GM19324 (cell line): ENCODE measurements around the gene CLCC1.
"Not testable (repeated sequence)": the region's sequence is repeated elsewhere in the genome, so short reads cannot be mapped to it uniquely, and the experiment has no call there.

Source experiments
- ATAC-seq: cut with Tn5 transposase; IDR thresholded peaks from one replicate; pipeline ENCODE4 v1.9.1; 2021; ENCODE audit warnings: mild to moderate bottlenecking, moderate library complexity; ENCODE audit not compliant: unreplicated experiment, low FRiP score

The CLCC1 gene, protein sequence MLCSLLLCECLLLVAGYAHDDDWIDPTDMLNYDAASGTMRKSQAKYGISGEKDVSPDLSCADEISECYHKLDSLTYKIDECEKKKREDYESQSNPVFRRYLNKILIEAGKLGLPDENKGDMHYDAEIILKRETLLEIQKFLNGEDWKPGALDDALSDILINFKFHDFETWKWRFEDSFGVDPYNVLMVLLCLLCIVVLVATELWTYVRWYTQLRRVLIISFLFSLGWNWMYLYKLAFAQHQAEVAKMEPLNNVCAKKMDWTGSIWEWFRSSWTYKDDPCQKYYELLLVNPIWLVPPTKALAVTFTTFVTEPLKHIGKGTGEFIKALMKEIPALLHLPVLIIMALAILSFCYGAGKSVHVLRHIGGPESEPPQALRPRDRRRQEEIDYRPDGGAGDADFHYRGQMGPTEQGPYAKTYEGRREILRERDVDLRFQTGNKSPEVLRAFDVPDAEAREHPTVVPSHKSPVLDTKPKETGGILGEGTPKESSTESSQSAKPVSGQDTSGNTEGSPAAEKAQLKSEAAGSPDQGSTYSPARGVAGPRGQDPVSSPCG

DNA sequence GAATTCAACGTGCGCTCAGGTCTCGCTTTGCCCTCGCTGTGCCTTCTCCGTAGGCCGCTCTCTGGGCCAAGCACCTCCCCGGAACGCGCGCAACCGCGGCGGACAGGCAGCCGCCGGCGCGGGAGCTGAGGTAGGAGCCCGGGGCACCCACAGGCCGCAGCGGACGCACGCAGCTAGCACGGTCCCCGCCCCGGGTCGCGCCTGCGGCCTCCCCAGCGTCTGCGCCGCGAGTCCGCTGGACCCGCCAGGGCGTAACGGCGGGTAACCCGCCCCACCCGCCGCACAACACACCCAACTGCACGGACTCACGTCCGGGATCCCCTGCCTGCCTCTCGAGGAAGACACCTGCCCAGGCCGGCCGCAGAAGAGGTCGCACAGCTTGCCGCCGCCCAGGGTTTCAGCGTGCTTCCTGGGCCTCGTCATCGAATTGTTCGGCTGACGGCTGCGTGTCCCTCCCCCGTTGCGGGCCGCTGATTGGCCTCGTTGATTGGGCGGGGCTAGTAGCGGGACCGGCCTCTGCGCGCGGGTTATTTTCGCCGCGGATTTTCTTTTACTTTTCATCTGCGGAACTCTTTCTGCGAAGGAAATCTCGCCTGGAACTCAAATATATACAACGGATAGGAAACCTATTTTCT, at the start of gene CLCC1:
Gene CLCC1, minus strand, starts transcription at position 433 of the 635 bp plus-strand sequence. CDS start 13,047 bp downstream, outside the sequence.
- peak; percentile 93 for ATAC-seq

DNA sequence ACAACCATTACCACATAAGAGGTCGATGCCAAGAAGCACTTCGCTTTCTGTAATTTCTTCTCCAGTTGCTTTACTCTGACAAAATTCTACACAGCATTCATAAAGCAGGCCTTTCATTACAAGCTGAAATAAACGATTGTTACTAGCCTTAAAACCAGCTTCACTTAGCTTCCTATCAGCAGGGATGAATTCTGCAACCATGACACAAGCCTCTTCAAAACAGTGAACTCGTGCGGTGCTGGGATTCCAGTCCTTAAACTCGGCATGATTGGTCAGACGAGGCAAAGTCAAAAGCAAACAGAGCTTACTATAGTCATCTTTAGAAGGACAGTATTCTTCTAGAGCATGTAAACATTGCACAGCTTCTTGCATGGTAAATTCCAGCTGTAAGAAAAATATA, 48.1 kb upstream of the CLCC1 start:
- no peak for ATAC-seq

GRCh38 chr1:108996622-108997021, 33.3 kb upstream of the CLCC1 start:
- not testable (repeated sequence) for ATAC-seq

- no peak for ATAC-seq
Observed at GRCh38 chr1:108983114-108983513, 19.8 kb upstream of the CLCC1 start.

- ATAC-seq: no peak
Observed at GRCh38 chr1:108976658-108977057, 13.4 kb upstream of the CLCC1 start.

GRCh38 chr1:108972951-108973350, 9.7 kb upstream of the CLCC1 start:
- ATAC-seq: no peak

DNA sequence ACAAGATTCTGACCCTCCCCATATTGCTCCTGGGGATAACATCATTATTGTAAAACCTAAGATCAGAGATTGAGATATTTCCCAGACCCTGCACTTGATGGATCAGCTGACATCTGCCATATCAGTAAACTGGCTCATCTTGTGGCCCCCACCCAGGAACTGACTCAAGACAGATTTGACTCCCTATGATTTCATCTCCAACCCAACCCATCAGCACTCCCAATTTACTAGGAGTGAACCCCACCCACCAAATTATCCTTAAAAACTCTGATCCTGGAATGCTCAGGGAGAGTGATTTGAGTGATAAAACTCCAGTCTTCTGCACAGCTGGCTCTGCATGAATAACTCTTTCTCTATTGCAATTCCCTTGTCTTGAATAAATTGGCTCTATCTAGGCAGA, 6.1 kb upstream of the CLCC1 start:
- no peak for ATAC-seq

GRCh38 chr1:108962681-108963051, 618 bp downstream of the CLCC1 start:
- ATAC-seq: no peak

DNA sequence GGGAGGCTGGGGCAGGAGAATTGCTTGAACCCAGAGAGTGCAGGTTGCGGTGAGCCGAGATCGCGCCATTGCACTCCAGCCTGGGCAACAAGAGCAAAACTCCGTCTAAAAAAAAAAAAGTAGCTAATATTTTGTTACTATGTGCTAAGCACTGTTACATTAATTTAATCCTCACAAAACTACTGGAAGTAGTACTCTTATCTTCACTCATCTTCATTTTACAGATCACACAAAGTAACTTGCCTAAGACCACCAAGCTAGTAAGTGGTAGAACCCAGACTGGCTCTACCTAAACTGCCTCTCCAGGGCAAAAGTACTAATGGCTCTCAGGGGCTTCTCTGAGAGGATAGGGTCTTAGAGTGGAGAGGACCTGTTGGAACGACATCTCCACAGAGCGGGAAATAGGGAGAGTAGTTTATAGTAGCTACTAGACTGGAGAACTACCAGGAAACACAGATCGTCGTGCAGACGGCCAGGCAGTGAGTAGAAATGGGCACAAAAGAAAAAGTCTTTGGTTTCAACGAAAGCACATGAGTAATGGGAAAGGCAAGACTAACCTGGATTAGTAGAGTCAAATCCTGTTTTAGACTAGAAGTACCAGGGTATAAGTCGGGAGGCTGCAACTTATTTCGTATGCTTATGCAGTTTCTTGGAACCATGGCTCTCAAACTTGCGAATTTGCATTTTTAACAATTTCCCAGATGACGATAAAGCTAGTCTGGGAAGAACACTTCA, 1.4 kb downstream of the CLCC1 start:
- no peak for ATAC-seq

- ATAC-seq: no peak
Observed at GRCh38 chr1:108961198-108961597, 2.1 kb downstream of the CLCC1 start.

- ATAC-seq: no peak
Observed at GRCh38 chr1:108960719-108961118, 2.6 kb downstream of the CLCC1 start.

- ATAC-seq: no peak
Observed at GRCh38 chr1:108957888-108958287, 5.4 kb downstream of the CLCC1 start.

DNA sequence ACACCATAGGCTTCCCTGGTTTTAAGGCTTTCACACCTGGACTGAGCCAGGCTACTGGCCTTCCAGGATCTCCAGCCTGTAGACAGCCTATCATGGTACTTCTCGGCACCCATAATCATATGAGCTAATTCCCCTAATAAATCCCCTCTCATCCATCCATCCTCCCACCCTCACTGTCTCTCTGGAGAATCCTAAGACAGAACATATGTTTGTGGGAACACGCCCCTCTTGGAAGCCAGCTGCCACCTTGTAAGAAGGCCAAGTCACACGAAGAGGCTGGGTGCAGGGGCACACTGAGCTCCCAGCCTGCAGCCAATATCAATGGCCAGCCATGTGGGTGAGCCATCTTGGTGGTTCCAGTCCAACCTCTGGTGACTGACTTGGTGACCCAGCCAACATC, 7.4 kb downstream of the CLCC1 start:
- ATAC-seq: no peak

DNA sequence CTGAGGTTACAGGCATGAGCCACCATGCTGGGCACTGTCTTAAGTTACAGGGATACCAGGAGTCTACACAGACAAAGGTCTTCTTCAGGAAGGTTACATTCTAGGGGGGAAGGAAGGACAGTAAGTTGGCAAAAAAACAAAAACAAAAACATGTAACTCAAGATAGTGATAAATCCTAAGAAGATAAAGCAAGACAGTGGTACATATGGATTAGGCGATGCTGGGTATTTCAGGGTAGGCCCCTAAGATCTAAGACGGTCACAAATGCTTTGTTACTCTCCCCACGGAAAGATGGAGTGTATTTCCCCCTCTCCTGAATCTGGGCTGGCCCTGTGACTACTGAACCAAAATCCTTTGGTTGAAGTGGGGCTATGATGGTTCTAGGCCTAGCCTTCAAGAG, 8.2 kb downstream of the CLCC1 start:
- no peak for ATAC-seq

DNA sequence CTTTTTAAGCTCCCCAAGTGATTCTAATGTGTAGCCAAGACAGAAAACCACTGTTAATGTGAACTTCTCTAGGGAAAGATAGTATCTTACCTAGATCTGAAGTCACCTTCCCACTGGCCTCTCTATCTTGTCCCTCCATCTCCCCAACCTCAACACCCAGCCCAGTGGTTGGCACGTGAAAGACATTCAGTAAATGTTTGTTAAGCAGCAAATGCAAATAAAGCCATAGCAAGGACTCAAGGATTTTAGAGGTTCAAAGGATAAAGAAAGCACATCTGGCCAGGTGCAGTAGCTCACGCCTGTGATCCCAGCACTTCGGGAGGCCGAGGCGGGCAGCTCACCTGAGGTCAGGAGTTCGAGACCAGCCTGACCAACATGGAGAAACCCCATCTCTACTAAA, 9.8 kb downstream of the CLCC1 start:
- ATAC-seq: no peak

DNA sequence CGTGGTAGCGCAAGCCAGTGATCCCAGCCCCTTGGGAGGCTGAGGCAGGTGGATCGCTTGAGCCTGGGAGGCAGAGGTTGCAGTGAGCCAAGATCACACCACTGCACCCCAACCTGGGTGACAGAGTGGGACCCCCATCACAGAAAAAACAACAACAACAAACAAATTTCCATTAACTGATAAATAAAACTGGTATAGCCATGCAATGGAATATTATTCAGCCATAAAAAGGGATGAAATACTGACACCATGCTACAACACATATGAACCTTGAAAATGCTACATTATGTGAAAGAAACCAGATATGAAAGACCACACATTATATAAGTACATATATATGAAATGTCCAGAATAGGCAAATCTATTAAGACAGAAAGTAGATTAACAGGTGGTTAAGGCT, 12.0 kb downstream of the CLCC1 start:
- ATAC-seq: no peak

DNA sequence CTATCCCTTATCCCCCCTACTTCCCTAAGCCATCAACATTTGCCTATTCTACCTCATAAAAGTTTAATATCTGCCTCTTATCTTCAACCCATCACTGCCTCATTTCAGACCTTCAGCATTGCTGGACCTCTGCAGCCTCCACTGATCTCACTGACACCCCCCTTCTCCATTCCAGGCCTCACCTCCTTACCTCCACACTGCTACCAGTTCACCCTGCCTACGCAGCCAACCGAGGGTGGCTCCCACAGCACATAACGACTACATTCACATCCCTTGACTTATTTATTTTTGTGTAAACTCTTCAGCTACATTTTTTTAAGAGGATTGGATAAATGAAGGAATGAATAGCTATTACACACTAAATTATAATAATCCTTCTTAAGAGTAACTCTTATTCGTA, 14.2 kb downstream of the CLCC1 start:
- ATAC-seq: no peak

GRCh38 chr1:108947871-108948525, 15.3 kb downstream of the CLCC1 start:
- ATAC-seq: no peak

GRCh38 chr1:108936170-108936569, 27.1 kb downstream of the CLCC1 start:
- ATAC-seq: no peak

GRCh38 chr1:108933944-108934343, 29.3 kb downstream of the CLCC1 start:
- ATAC-seq: no peak

GRCh38 chr1:108927565-108927964, 35.7 kb downstream of the CLCC1 start:
- ATAC-seq: not testable (repeated sequence)
